ENCODE results near the gene CATSPER4.
A peak's percentile ranks its signal among the peaks of the same experiment; 100 is the strongest.

- peak in 3 of 6 experiments; percentile 45 to 52 (median 51) for TF ChIP-seq CTCF (IDR thresholded peaks at IDR 0.05)
- peak; percentile 56 to 71 for TF ChIP-seq POLR2A (IDR thresholded peaks at IDR 0.05)
Measured at GRCh38 chr1:26177182-26177684, 13.2 kb upstream of the CATSPER4 start, which contains the start of gene CNKSR1.
